OCI-LY3 (cell line): ENCODE data around the gene MEF2B.

Source experiments
- CTCF ChIP-seq: fragments of 200-600, 300-600 bp; sonication (generic); IDR thresholded peaks from 2 replicates; pipeline ENCODE4 v1.5.1; 2014; ENCODE audit warnings: antibody characterized with exemption, low read length, low read depth
- EZH2phosphoT487 ChIP-seq: fragments of 200-600 bp; shearing (Covaris generic); IDR thresholded peaks from 2 replicates; pipeline ENCODE4 v1.6.1; 2018; ENCODE audit warnings: antibody characterized with exemption, mixed run types, low read depth

DNA sequence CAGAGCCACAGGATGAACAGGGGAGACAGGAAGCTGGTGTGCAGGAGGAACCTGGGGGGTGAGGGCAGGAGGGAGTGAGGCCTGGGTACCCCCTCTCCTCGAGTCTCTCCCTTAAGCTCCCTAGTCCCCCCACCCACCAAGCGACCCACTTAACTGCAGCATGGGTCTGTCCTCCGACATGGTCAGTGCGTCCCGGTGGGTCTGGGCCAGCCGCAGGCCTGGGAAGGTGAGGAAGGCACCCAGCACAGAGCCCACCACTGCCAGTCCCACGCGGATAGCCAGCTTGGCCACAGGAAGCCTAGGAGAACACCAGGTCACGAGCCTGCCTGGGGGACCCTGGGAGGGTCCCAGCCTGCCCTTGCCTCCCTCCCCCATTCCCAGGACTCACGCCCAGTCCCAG, 48.7 kb downstream of the MEF2B start:
- no peak for TF ChIP-seq CTCF
- no peak for TF ChIP-seq EZH2phosphoT487
